OCI-LY1 (cell line): Measurements from ENCODE around the gene PDLIM4.

Experiments
- H2AFZ ChIP-seq: fragments of 200-600 bp; sonication (generic), shearing (Covaris generic); 2 replicates; pipeline ENCODE4 v1.6.0; 2014; ENCODE audit warnings: antibody characterized with exemption, mild to moderate bottlenecking, low read length
- H3F3A ChIP-seq: fragments of 200-600 bp; sonication (generic), shearing (Covaris generic); 2 replicates; pipeline ENCODE4 v1.6.0; 2014; ENCODE audit warnings: mild to moderate bottlenecking, antibody characterized with exemption, low read length, moderate library complexity; ENCODE audit not compliant: insufficient read depth
- H3K27ac ChIP-seq: fragments of 200-600 bp; sonication (generic); 2 replicates; pipeline ENCODE4 v1.5.1; 2014; ENCODE audit warnings: low read length, mixed run types, mild to moderate bottlenecking, low read depth; ENCODE audit not compliant: poor library complexity, severe bottlenecking
- H3K27me3 ChIP-seq: fragments of 200-600 bp; sonication (generic); 2 replicates; pipeline ENCODE4 v1.6.0; 2014; ENCODE audit warnings: antibody characterized with exemption, mild to moderate bottlenecking, low read length, moderate library complexity; ENCODE audit not compliant: insufficient read depth
- H3K36me3 ChIP-seq: fragments of 200-600 bp; sonication (generic); 2 replicates; pipeline ENCODE4 v1.6.1; 2014; ENCODE audit warnings: mild to moderate bottlenecking, antibody characterized with exemption, low read length, moderate library complexity, mixed read lengths; ENCODE audit not compliant: insufficient read depth
- H3K4me1 ChIP-seq: fragments of 200-600 bp; sonication (generic); 2 replicates; pipeline ENCODE4 v1.5.1; 2014; ENCODE audit warnings: mild to moderate bottlenecking, low read length, moderate library complexity; ENCODE audit not compliant: insufficient read depth, severe bottlenecking
- H3K4me2 ChIP-seq: fragments of 200-600 bp; sonication (generic), shearing (Covaris generic); 2 replicates; pipeline ENCODE4 v1.6.1; 2014; ENCODE audit warnings: low read length
- H3K4me3 ChIP-seq: fragments of 200-600 bp; sonication (generic); 2 replicates; pipeline ENCODE4 v1.5.1; 2014; ENCODE audit warnings: low read length, low read depth, mild to moderate bottlenecking, mixed read lengths; ENCODE audit not compliant: poor library complexity, severe bottlenecking
- H3K79me2 ChIP-seq: fragments of 200-600 bp; shearing (Covaris generic); 2 replicates; pipeline ENCODE4 v1.6.1; 2016; ENCODE audit warnings: mixed run types, low read length, mixed read lengths; ENCODE audit not compliant: insufficient read depth
- H3K9ac ChIP-seq: fragments of 200-600 bp; sonication (generic), shearing (Covaris generic); 2 replicates; pipeline ENCODE4 v1.6.1; 2014; ENCODE audit warnings: mild to moderate bottlenecking, low read length, mixed read lengths
- H3K9me2 ChIP-seq: fragments of 200-600 bp; sonication (generic), shearing (Covaris generic); 2 replicates; pipeline ENCODE4 v1.6.1; 2014; ENCODE audit warnings: low read depth, mild to moderate bottlenecking, low read length, mixed read lengths
- H3K9me3 ChIP-seq: fragments of 200-600 bp; shearing (Covaris generic); 2 replicates; pipeline ENCODE4 v1.6.1; 2014; ENCODE audit warnings: low read length, mixed read lengths
- H4K20me1 ChIP-seq: fragments of 200-600 bp; sonication (generic), shearing (Covaris generic); 2 replicates; pipeline ENCODE4 v1.6.0; 2016; ENCODE audit warnings: mild to moderate bottlenecking, low read length; ENCODE audit not compliant: insufficient read depth
- CTCF ChIP-seq: fragments of 200-600 bp; sonication (generic), shearing (Covaris generic); IDR thresholded peaks from 2 replicates; pipeline ENCODE4 v1.5.1; 2017; ENCODE audit warnings: mild to moderate bottlenecking, antibody characterized with exemption, low read length, moderate library complexity, mixed read lengths
- EZH2 ChIP-seq: fragments of 200-600 bp; sonication (generic), shearing (Covaris generic); IDR thresholded peaks from 2 replicates; pipeline ENCODE4 v1.8.0; 2017; ENCODE audit warnings: borderline replicate concordance, mixed run types, mild to moderate bottlenecking, antibody characterized with exemption, low read length, moderate library complexity, mixed read lengths

Gene PDLIM4

GRCh38 chr5:132228241-132229035, 29.1 kb upstream of the PDLIM4 start:
- Histone ChIP-seq H3K9me2 (no peaks in the 10 kb centered on the region), H3K4me2 (peak overlapping the region; percentile 68), H3K4me1 (peaks cover 23% of the 10 kb centered on the region), H2AFZ (no peak overlapping the region), H3K4me3 (peak overlapping the region; percentile 62), H3K9ac (peak overlapping the region; percentile 50; the same call in 1 of the 2 replicates), H3F3A (no peaks in the 10 kb centered on the region), H3K27ac (no peak overlapping the region), H3K27me3 (no peaks in the 10 kb centered on the region; the same call in 1 of the 2 replicates), H3K9me3 (no peaks in the 10 kb centered on the region), H3K79me2 (no peaks in the 10 kb centered on the region), H4K20me1 (no peaks in the 10 kb centered on the region), H3K36me3 (no peaks in the 10 kb centered on the region)
- TF ChIP-seq EZH2: no peak
- TF ChIP-seq CTCF: no peak

GRCh38 chr5:132229236-132229635, 28.3 kb upstream of the PDLIM4 start:
- no peaks in the 10 kb centered on the region for H3K9me3 ChIP-seq
- H3K27ac ChIP-seq: no peak overlapping the region
- no peak overlapping the region for H3K9ac ChIP-seq
- H3K4me3 ChIP-seq: no peak overlapping the region
- H3K9me2 ChIP-seq: no peaks in the 10 kb centered on the region
- H4K20me1 ChIP-seq: no peaks in the 10 kb centered on the region
- peaks cover 18% of the 10 kb centered on the region for H3K4me1 ChIP-seq
- no peak for TF ChIP-seq CTCF
- TF ChIP-seq EZH2: no peak
- H3F3A ChIP-seq: no peaks in the 10 kb centered on the region
- no peak overlapping the region for H3K4me2 ChIP-seq
- no peaks in the 10 kb centered on the region for H3K79me2 ChIP-seq
- no peaks in the 10 kb centered on the region for H3K36me3 ChIP-seq
- no peaks in the 10 kb centered on the region; the same call in 1 of the 2 replicates for H3K27me3 ChIP-seq
- H2AFZ ChIP-seq: no peak overlapping the region

GRCh38 chr5:132230871-132231270, 26.6 kb upstream of the PDLIM4 start:
- Histone ChIP-seq H3K9me2 (no peaks in the 10 kb centered on the region), H3K4me3 (no peak overlapping the region), H2AFZ (no peak overlapping the region), H3K79me2 (no peaks in the 10 kb centered on the region), H3K4me1 (peaks cover 10% of the 10 kb centered on the region), H3K27ac (no peak overlapping the region), H4K20me1 (no peaks in the 10 kb centered on the region), H3K9ac (no peak overlapping the region), H3K4me2 (no peak overlapping the region), H3K9me3 (no peaks in the 10 kb centered on the region), H3K27me3 (no peaks in the 10 kb centered on the region; the same call in 1 of the 2 replicates), H3K36me3 (no peaks in the 10 kb centered on the region), H3F3A (no peaks in the 10 kb centered on the region)
- TF ChIP-seq EZH2: no peak
- TF ChIP-seq CTCF: no peak
